AG20443 (cell line): Measurements from ENCODE around the gene TSC1.
"Not testable (repeated sequence)": the region's sequence is repeated elsewhere in the genome, so short reads cannot be mapped to it uniquely, and the experiment has no call there.

Experiments
- DNase-seq: peaks from one replicate; pipeline ENCODE4 v3.0.0; 2012; ENCODE audit warnings: low spot score, mixed read lengths

The TSC1 gene

DNA sequence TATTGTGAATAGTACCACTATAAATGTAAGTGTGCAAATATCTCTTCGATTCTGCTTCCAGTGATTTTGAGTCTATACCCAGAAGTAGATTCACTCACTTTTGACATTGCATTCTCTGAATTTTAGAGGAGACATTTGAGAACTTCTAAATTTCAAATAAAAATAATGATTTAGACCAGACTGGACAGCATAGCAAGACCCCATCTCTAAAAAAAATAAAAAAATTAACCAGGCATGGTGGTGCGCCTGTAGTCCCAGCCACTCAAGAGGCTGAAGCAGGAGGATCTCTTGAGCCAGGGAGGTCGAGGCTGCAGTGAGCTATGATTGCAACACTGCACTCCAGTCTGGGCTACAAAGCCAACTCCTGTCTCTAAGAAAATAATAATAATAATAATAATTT lies 32.2 kb upstream of the TSC1 start:
- DNase-seq = no peak

DNA sequence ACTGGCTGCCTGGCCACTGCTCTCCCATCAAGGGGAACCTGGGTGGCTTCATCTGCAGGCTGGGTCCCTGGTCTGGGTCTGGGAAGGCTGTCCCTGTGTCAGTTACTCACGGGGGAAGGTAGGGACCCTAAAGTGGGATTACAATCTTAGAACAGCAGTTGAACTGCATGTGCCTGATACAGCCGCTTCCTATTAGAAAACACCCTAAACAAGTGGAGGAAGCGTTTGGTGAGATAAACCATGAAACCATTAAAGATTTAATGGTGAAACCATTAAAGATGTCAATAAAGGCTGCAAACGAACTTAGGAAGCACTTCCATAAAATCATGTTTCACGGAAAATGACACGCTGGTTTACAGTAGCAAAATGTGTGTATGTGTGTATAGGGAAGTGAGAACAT lies 31.5 kb upstream of the TSC1 start:
- DNase-seq = no peak

- DNase-seq = peak; percentile 54
Measured at GRCh38 chr9:132973713-132974112, 29.3 kb upstream of the TSC1 start.

GRCh38 chr9:132973166-132973565 lies 28.8 kb upstream of the TSC1 start:
- no peak for DNase-seq

DNA sequence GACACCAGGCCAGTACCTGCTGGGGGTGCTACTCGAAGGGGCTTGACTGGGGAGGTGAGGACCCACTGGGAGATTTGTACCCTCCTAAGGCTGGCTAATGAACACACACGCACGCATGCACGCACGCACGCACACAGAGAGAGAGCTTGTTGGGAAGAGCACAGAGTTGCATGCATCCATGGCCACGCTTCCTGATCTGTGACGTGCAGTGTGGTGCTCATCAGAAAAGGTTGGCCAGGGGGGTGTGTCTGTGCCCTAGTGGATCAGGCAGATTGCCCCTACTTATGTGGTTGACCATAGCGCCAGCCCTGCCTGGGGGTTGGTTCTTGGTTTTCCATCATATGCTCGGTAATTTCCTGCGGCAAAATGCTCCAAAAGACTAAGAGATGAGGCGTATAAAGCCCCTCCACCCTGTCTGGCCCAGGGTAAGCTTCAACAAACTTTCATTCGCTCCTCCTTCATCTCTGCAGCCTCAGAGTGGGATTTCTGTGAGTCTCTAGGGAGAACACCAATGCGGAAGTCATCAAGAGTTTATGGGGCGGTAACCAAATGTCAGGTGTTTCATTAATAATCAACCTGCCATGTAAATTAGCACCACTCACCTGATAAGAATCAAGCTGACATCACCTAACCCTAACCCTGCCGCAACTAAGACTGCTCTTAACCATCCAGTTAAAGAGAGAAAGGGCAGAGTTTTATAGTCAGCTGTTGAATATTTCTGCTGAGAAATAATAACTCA lies 26.1 kb upstream of the TSC1 start:
- no peak for DNase-seq

GRCh38 chr9:132969783-132970182 lies 25.4 kb upstream of the TSC1 start:
- DNase-seq = no peak

- not testable (repeated sequence) for DNase-seq
Measured at GRCh38 chr9:132967908-132968307, 23.5 kb upstream of the TSC1 start.

GRCh38 chr9:132965478-132965877 lies 21.1 kb upstream of the TSC1 start:
- no peak for DNase-seq

GRCh38 chr9:132961002-132961401 lies 16.6 kb upstream of the TSC1 start:
- DNase-seq = no peak

DNA sequence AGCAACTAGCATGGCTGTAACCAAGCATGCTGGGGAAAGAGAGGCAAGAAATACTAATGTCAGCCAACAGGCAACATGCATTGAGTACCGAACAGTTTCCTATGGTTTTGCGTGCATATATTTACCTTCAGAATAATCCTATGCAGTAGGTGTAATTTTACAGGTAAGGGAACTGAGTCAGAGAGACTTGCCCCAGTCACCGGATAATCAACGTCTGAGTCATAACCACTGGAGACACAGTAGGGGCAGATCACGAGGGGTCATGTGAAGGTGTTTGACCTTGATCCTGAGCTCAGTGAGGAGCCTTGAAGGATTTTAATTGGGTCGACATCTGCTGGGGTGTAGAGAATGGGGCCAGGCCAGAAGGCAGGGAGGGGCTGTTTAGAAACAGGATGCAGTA lies 13.4 kb upstream of the TSC1 start:
- DNase-seq = no peak

DNA sequence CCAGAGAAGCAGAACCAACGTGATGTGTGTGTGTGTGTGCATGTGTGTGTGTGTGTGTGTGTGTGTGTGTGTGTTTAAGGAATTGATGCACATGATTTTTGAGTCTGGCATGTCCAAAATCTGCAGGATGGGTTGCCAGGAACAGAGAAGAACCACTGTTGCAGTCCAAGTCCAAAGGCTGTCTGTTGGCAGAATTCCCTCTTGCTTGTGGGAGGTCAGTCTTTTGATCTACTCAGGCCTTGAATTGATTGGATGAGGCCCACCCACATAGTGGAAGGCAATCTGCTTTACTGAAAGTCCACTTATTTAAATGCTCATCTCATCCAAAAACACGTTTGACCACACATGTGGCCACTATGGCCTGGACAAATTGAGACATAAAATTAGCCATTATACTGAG lies 11.4 kb upstream of the TSC1 start:
- no peak for DNase-seq

DNA sequence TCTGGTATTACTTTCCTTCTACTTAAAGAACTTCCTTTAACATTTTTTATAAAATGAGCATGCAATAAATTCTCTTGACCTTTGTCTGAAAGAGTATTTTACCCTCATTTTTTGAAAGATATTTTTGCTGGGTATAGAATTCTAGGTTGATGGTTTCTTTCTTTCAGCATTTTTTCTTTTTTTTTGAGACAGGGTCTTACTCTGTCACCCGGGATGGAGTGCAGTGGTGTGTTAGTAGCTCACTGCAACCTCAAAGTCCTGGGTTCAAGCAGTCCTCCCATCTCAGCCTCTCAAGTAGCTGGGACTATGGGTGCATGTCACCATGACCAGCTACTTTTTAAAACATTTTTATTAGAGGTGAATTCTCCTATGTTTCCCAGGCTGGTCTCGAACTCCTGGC lies 10.7 kb upstream of the TSC1 start:
- DNase-seq = no peak

- no peak for DNase-seq
Measured at GRCh38 chr9:132949709-132950108, 5.3 kb upstream of the TSC1 start.

DNA sequence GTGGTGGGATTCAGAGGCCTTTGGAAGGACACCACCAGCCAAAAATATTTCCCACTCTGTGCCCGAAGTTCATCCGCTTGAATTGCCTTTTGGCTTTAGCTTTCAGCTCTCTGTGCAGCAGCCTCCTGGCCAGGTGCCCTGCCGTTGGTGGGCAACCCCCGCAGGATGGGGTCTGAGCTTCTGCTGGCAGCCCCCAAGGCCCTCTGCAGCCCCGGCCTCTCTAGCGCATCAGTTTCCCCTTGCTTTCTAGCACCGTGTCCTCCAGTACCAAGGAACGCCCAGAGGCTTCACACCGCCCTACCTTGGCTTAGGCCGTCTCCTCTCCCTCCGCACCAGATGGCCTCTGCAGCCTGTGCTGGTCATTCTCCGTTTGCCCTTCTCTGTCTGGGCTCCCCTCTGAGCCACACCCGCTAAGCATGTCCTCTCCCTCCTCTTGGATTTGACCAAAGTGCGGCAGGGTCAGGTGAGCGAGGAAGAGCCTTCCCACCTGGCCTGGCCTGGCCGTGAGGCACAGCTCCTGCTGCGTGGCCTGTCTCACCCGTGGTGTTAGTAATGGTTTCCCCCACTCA lies 4.2 kb upstream of the TSC1 start:
- DNase-seq = no peak

- no peak for DNase-seq
Measured at GRCh38 chr9:132947756-132948155, 3.3 kb upstream of the TSC1 start.

GRCh38 chr9:132946631-132947295 lies 2.3 kb upstream of the TSC1 start:
- peak; percentile 70 for DNase-seq

DNA sequence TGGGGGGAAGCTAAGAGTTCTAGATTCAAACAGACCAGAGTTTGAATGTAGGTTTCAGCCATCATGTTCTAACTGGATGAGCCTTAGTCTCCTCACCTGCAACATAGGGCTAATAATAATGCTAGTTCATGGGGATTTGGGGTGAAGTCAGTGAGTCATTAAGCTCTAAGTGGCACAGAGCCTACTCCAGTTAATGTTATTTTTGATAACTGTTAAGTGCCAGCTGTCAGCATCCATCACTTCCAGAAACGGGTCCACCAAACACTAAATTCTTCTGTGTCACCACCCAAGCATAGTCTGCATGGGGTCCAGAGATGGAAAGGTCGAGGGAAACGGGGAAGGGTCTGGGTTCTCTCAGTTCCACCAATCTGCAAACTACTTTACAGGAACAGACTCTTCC lies 1.8 kb upstream of the TSC1 start:
- DNase-seq = no peak

DNA sequence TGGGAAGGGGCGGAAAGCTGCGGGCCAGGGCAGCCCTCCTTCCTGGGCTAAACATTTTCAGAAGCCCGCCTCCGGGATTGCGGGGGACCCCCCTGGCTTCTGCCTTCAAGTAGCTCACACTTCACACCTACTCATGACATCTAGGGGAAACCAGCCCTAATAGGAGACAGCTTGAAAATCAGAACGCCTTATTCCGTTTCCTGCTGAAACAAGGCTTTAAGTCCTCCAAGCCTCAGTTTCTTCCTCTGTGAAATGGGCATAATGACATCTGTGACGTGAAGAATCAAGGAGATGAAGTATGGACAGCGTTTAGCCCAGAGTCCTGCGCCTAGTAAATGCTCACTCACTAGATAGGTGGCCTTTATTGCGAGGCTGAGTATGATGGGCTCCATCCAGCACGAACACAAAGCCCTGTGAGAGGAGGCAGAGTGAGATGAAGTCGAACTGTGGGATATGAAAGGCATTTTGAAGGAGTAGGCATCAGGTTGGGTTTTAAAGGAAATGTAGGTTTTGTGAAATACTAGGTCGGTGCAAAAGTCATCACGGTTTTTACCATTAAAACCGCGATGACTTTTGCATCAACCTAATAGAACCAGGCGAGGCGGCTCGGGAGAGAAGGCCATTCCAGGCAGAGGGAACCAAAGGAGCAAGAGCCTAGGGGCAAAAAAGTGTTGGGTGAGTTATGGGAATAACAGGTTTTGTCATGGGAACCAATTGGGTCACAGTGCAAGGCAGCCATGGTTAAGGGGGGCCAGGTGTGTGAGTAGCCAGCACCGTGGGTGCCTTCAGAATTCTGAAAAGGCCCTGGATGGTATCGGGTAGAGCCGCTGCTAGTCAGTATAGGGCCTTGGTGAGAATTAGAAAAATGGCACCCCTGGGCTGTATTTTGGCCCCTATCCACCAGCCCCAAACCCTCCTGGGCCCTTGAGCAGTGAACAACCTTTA lies 1.0 kb upstream of the TSC1 start:
- DNase-seq = no peak

- no peak for DNase-seq
Measured at GRCh38 chr9:132943651-132944293, 644 bp downstream of the TSC1 start.

- DNase-seq = no peak
Measured at GRCh38 chr9:132942541-132943182, 1.8 kb downstream of the TSC1 start.

- no peak for DNase-seq
Measured at GRCh38 chr9:132939169-132939568, 5.2 kb downstream of the TSC1 start.
